ENCODE results near the gene SPAG9.

SPAG9 gene

DNA sequence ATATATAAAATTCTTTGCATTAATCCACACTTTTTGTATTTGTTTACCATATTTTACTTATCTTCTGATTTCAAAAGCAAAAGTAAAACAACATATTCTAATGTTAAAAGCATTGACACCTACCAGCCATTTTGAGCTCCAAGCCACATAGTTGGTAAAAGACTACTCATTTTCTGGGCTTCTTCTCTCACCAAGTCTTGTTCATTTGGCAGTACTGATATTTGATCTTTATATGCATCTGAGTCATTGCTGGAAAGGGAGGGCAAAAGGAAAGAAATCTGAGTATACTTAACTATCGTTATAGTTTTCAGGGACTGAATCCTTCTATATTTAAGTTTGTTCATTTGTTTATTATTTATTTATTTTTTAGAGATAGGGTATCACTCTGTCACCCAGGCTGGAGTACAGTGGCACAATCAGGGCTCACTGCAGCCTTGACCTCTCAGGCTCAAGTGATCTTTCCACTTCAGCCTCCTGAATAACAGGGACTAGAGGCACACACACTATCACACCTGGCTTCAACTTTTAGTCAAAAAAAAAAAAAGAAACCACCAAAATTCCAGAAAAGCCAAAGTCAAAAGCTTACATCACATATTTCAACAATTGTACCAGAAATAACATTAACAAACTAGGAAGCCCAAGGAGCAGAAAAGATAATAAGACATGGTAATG, 133.5 kb downstream of the SPAG9 start:
- no peak for DNase-seq (ENCODE audit: low read depth)

DNA sequence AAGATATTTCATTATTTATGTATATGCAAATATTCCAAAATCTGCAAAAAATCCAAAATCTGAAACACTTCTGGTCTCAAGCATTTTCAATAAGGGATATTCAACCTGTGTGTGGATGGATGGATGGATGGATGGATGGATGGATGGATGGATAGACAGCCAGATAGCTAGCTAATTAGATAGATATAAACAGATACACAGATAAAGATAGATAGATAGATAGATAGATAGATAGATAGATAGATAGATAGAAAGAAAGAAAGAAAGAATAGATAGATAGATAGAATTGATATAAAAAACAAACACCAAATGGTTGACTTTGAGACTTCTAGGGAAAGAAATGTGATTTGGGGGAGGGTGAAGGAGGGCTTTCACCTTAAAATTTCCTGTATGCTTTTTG, 139.4 kb downstream of the SPAG9 start:
- no peak for DNase-seq (ENCODE audit: low read depth)

- DNase-seq (ENCODE audit: low read depth): no peak
Observed at GRCh38 chr17:50979524-50979927, 141.1 kb downstream of the SPAG9 start.

DNA sequence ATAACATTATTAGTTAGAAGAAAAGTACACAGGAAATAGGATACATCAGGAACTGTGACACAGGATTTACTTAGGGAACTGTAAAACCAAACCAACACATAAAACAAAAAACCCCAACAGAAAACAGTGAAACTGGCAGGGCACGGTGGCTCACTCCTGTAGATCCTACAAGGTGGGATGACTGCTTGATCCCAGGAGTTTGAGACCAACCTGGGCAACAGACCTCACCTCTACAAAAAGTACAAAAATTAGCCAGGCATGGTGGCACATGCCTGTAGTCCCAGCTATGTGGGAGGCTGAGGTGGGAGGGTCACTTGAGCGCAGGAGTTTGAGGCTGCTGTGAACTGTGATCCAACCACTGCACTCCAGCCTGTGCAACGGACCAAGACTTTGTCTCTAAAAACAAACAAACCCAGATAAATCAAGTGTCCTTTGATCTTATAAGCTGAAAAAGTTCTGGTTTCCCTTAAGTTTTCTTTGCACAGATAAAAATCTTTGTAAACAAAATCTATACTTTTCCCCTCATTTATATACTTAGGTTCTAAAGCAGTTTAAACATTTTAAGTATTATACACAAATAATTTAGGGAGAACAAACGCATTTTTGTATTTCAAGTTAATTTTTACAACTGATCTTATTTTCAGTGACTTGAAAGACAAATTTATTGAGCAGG, 143.0 kb downstream of the SPAG9 start:
- no peak for DNase-seq (ENCODE audit: low read depth)

GRCh38 chr17:50976951-50977472, 143.7 kb downstream of the SPAG9 start:
- no peak for DNase-seq (ENCODE audit: low read depth)

DNA sequence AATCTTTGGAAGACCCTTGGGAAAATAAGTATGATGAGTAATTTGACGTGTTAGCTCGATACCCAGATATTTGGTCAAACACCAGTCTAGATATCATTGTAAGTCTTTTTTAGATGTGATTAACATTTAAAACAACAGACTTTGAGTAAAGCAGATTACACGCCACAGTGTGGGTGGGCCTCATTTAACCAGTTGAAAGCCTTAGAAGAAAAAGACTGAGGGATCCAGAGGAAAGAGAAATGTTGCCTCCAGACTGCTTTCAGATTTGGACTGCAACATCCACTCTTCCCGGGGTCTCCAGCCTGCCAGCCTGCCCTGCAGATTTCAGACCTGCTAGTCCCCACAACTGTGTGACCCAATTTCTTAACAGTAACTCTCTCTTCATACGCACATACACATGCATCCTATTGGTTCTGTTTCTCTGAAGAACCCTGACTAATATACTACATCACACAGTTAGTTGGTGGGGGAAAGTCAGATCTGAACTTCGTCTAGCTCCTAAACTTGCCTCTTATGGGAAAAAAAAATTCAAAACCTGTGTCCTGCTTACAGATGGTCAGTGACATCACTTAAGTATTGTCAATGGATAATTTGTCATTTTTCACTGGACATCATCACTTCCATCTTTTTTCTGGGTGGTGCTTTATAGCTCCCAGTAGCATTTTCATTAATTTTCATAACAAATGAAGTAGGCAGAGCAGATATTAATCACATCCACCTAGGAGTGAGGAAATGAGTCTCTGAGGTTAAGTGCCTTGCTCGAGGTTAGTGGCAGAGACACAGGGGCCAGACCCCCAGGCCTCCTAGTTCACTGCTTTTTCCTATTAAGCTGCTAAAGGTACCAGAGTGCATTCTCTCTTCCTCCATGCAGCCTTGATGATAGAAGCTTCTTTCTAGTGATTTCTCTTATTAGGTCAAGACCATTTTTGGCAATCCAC, 146.8 kb downstream of the SPAG9 start:
- no peak for DNase-seq (ENCODE audit: low read depth)

DNA sequence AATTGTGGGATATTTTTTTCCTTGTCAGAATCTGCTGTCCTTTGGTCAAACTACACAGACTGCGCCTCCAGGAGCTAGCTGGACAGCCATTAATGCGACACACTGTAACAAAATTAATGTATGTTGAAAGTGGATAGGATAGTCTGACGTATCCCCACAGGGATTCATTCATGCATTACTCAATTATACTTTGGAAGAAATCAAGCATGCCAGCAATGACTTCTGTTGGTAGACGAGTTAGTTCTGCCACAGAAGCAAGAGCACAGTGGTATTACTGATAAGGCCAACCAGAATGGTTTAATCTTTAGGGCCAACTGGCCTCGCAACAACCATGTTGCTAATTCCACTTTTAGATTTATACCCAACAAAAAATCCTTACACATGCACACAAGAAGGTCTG, 148.1 kb downstream of the SPAG9 start:
- DNase-seq (ENCODE audit: low read depth): no peak

DNA sequence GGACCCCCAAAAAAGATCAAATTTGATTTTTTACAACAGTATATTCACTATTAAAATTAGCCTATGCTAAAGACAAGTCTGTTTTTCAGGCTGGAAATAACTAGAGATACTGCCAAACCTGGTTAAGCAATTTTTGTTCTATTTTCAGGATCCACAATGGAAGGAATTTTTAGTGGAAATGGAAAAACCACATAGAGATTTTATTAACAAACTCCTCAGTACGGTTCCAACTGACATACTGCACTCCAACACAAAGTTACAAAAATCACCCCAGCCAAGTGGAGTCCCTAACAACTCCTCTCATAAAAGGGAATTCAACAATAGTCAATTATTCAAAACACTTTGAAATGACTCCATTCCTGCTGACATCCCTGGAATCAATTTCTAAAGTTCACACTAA, 152.9 kb downstream of the SPAG9 start:
- DNase-seq (ENCODE audit: low read depth): peak; percentile 24

DNA sequence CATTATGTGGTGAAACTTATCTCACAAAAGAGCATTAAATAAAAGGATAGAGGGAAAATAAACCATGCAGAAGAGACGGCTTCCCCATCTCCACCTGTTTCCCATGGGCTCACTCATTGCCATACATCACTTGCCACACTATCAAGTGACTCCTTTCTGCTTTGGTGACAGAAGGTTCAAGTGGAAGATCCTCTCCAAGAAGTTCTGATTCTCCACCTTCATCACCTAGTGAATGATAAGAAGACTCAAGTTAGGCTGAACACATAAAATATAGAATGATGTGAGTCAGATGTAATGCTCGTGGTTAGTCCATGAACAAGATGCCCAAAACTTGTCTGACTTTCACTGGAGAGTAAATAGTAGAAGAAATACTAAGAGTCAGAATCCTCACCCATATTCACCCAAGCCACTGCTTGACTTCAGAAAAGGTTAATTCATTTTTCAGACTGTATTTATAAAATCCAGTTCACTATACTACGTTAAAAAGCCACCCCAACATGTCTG, 154.5 kb downstream of the SPAG9 start:
- no peak for DNase-seq (ENCODE audit: low read depth)

DNA sequence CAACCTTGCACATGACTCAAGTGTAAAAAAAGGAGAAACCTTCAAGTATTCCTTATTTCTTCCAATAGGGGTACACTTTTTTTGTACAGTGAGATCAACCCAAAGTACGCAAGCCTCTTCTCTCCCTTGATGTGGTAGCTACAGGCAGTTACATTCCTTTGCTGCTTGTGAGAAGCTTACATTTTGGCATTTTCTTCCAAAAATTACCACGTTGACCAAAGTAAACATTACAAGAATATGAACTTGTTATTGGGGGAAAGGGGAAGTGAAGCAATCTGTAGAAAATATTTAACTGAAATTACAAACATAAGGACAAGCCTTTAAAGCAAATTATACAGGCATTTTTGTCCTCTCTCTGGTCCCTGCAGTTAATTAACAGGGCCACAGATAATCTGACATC, 157.5 kb downstream of the SPAG9 start:
- DNase-seq (ENCODE audit: low read depth): no peak

DNA sequence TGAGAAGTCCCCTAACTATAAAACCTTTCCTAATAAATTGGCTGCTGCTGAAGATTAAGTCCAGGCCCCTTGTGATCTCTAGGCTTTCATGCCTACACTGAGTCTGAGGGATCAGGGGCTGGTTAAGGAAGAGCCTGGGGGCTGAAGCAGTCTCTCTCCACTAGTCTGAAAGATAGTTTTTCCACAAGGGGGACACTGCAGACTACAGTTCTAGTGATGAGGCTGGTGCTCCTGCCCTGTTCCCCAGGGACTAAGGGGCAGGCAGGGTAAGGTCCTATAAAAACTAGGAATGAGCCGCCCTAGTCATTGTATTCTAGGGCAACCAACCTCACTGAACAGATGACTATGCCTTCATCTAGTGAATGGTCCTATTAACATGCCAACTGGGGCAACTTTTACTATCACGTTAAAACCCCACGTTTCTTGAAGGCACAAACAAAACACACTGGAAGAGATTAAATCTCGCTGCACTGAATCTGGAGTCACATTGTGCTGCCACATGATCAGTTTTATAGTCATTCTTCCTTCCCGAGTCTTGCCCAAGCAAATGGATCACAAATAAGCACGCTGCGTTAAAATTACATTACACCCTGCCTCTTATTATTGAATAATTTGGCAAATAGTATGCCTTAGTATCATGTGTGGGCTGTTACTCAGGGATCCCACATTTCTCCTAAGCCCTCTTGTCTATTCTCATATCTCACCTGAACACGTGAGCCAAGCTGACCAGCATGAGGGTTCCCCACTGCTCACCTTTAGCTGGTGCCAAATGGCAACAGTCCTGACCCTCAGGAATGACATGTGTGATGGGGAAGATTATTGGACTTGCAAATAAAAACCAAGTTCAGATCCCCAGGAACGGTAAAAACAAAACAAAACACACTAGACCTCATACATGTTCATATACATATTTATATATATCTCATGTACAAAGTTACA, 159.1 kb downstream of the SPAG9 start:
- no peak for DNase-seq (ENCODE audit: low read depth)

- DNase-seq (ENCODE audit: low read depth): no peak
Observed at GRCh38 chr17:50959341-50959740, 161.3 kb downstream of the SPAG9 start.

GRCh38 chr17:50957600-50958575, 162.8 kb downstream of the SPAG9 start:
- DNase-seq (ENCODE audit: low read depth): no peak

DNA sequence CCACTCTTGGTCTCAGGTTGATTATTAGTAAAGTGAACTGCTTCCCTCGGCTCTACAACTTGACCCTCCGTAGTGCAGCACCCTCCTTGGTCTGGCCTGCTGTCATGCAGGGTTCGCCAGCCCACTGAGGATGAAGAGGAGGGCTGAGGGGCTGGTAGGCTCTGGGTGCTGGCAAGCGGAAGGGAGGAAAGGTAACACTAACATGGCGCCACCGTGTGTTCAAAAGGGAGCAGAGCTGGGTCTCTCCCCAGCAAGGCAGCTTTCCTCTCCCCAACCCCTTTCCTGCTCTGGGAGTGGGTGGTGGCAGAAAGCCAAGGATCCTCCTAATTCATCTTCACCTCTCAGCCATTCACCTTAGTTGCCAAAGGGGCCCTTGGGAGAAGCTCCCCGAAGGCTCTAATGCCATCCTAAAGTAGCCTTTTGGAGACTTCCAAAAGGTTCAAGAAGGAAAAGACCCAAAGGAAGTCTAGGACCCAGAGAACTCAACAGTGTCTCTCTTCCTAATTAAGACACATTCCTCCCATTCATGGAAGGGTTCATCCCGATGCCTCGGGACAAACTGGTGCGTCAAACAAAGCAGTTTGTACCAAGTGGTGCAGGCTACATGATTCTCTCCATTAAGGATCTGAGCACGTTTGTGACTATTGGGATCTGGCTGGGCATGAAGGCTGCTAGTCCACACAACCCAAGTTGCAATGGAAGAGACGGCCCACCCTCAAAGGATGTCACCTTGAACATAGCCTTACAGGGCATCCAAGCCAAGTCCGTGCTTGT, 163.7 kb downstream of the SPAG9 start:
- DNase-seq (ENCODE audit: low read depth): no peak

DNA sequence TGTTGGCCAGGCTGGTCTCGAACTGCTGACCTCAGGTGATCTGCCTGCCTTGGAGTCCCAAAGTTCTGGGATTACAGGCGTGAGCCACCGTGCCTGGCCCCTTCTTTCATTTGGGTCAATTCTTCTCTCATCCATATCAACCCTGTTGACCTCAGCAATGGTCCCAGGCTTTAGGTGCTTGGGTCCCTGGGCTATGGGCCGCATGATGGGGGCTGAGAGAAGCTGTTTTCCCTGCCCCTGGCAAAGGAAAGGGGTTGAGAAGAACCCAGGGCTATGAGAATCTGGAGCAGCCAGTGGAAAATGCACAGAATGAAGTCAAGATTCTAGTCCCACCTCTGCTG, 164.3 kb downstream of the SPAG9 start:
- DNase-seq (ENCODE audit: low read depth): no peak

DNA sequence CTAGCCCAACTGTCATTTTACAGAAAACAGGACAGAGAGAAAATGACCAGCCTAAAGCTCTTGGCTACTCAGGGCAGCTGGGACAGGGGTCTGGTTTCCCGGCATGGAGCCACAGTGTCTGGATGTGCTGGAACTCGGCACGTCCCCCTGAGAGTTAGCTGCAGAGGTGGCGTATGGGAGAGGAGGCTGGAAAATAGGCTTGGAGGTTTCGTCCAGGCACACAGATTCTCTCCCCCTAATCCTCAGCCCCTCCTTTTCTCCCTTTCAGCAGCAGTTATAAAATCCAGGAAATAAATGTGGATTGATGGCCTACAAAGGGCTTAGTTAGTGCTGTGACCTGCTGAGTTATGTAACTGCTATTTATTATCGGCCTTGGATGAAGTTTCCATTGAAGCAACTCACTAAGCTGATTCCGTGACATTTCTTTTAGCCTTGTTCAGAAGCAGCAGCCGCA, 165.0 kb downstream of the SPAG9 start:
- no peak for DNase-seq (ENCODE audit: low read depth)

GRCh38 chr17:50955160-50955559, 165.5 kb downstream of the SPAG9 start:
- DNase-seq (ENCODE audit: low read depth): no peak

GRCh38 chr17:50954641-50955121, 166.0 kb downstream of the SPAG9 start:
- no peak for DNase-seq (ENCODE audit: low read depth)
